Measurements from ENCODE around the gene ACOXL. TPM values are rescaled to one million over a fixed set of nuclear protein-coding genes. Genes with fewer than 3 reads are reported as not detected.

The ACOXL gene
- total RNA-seq, 2 donors from 2014 or later: 11.7 to 12.3 TPM

DNA sequence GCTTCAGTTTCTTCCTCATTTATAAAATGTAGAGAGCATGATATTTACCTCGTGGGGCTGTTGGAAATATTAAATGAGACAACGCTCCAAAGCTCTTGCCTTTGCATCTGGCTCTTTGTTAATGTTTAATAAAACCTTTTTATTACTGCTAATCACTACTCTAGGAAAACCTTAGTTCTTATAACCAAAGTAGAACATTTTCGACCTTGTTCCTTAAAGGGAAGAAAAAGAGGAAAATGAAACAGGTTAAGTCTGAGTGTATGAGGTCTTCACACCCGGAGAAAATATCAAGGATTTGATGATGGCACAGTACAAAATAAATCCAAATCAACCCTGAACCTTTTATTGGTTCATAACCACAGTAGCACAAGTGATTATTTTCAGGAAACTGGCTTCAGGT, 301.8 kb downstream of the ACOXL start:
- WGBS, 2 experiments (ENCODE audit: insufficient coverage in 1 of 2, insufficient read length in 1 of 2): 94 to 100% methylated on average over 1 to 4 of the region's 4 CpGs
- H3K36me3 ChIP-seq (ENCODE audit: control insufficient read depth, insufficient read depth, low read length): no peaks in the 10 kb centered on the region
- DNase-seq: no peak
- TF ChIP-seq, protein P1, sequence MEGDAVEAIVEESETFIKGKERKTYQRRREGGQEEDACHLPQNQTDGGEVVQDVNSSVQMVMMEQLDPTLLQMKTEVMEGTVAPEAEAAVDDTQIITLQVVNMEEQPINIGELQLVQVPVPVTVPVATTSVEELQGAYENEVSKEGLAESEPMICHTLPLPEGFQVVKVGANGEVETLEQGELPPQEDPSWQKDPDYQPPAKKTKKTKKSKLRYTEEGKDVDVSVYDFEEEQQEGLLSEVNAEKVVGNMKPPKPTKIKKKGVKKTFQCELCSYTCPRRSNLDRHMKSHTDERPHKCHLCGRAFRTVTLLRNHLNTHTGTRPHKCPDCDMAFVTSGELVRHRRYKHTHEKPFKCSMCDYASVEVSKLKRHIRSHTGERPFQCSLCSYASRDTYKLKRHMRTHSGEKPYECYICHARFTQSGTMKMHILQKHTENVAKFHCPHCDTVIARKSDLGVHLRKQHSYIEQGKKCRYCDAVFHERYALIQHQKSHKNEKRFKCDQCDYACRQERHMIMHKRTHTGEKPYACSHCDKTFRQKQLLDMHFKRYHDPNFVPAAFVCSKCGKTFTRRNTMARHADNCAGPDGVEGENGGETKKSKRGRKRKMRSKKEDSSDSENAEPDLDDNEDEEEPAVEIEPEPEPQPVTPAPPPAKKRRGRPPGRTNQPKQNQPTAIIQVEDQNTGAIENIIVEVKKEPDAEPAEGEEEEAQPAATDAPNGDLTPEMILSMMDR (conservative IDR thresholded peaks at IDR 0.05): no peak
- H3K4me1 ChIP-seq (ENCODE audit: control insufficient read depth, insufficient read depth, low read length): no peaks in the 10 kb centered on the region
- H3K27ac ChIP-seq (ENCODE audit: low read depth, low read length): no peak overlapping the region
- no peak overlapping the region for H3K27ac Mint-ChIP-seq
- no peaks in the 10 kb centered on the region for H3K27me3 Mint-ChIP-seq (ENCODE audit: insufficient read depth)
- H3K9me3 Mint-ChIP-seq: no peaks in the 10 kb centered on the region
- H3K9ac ChIP-seq (ENCODE audit: extremely low read depth, low read length, poor library complexity, severe bottlenecking): no peak overlapping the region
- no peak overlapping the region for H3K4me3 ChIP-seq (ENCODE audit: low read length)
- no peak overlapping the region for H3K4me3 Mint-ChIP-seq
- peaks cover 16% of the 10 kb centered on the region for H3K4me1 Mint-ChIP-seq
- peaks cover 6% of the 10 kb centered on the region for H3K36me3 Mint-ChIP-seq (ENCODE audit: low read depth)
- no peaks in the 10 kb centered on the region for H3K27me3 ChIP-seq (ENCODE audit: control insufficient read depth, insufficient read depth, low read length, poor library complexity, severe bottlenecking)
- H3K9me3 ChIP-seq (ENCODE audit: control insufficient read depth, low read length): no peaks in the 10 kb centered on the region

DNA sequence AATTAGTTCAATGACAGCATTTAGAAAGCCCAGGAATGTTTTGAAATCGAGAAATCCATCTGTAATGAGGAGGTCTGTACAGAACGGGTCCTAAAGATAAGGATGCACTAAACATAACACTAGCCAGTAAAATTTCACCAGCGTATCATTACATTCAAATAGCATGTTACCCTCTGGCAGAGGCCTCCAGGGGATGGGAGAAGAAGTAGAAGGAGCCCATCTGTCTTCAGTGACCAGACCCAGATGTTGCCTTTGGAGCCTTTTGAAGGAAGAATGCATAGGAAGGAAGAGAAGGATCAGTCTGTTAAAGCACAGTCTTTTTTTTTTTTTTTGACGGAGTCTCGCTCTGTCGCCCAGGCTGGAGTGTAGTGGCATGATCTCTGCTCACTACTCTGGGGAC, 302.2 kb downstream of the ACOXL start:
- H3K9ac ChIP-seq (ENCODE audit: extremely low read depth, low read length, poor library complexity, severe bottlenecking): no peak overlapping the region
- no peaks in the 10 kb centered on the region for H3K4me1 ChIP-seq (ENCODE audit: control insufficient read depth, insufficient read depth, low read length)
- H3K9me3 Mint-ChIP-seq: no peaks in the 10 kb centered on the region
- TF ChIP-seq, protein P1 (conservative IDR thresholded peaks at IDR 0.05): no peak
- peaks cover 6% of the 10 kb centered on the region for H3K36me3 Mint-ChIP-seq (ENCODE audit: low read depth)
- H3K27me3 ChIP-seq (ENCODE audit: control insufficient read depth, insufficient read depth, low read length, poor library complexity, severe bottlenecking): no peaks in the 10 kb centered on the region
- H3K27me3 Mint-ChIP-seq (ENCODE audit: insufficient read depth): no peaks in the 10 kb centered on the region
- peaks cover 13% of the 10 kb centered on the region for H3K4me1 Mint-ChIP-seq
- H3K9me3 ChIP-seq (ENCODE audit: control insufficient read depth, low read length): no peaks in the 10 kb centered on the region
- WGBS, 2 experiments (ENCODE audit: insufficient coverage in 1 of 2, insufficient read length in 1 of 2): 93 to 100% methylated on average over 1 to 6 of the region's 6 CpGs
- no peak for DNase-seq
- H3K27ac Mint-ChIP-seq: no peak overlapping the region
- no peak overlapping the region for H3K4me3 Mint-ChIP-seq
- no peaks in the 10 kb centered on the region for H3K36me3 ChIP-seq (ENCODE audit: control insufficient read depth, insufficient read depth, low read length)
- no peak overlapping the region for H3K4me3 ChIP-seq (ENCODE audit: low read length)
- no peak overlapping the region for H3K27ac ChIP-seq (ENCODE audit: low read depth, low read length)

DNA sequence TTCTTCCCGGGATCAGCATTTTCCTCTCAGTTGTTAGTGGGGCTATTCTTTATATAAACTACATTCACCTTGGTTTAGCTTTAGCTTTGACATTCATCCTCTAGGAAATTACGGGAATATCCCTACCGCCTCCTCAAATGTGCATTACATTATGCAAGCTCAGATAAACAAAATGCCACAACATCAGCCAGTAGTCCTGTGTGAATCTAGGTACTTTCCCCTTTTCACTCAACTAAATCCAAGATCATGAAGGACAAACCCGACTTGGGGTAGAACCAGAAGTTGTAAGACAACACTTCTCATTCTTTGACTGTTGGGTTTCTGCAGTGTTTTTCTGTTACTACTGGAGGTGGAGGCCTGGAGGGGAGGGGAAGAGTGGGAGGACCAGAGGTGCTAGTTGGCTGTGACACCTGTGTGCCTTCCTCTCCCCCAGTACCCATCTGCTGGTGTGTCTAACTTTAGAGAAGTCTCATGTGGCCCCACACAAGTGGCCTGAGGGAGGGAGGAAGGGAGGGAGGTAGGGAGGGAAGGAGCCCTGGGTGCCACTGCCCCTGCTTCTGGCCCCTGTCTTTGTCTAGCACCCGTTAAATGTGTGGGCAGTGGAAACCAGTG, 303.6 kb downstream of the ACOXL start:
- TF ChIP-seq, protein P1 (conservative IDR thresholded peaks at IDR 0.05): no peak
- no peak overlapping the region for H3K27ac ChIP-seq (ENCODE audit: low read depth, low read length)
- no peak overlapping the region for H3K9ac ChIP-seq (ENCODE audit: extremely low read depth, low read length, poor library complexity, severe bottlenecking)
- peaks cover under 1% of the 10 kb centered on the region for H3K4me1 Mint-ChIP-seq
- peaks cover 6% of the 10 kb centered on the region for H3K36me3 Mint-ChIP-seq (ENCODE audit: low read depth)
- H3K9me3 Mint-ChIP-seq: no peaks in the 10 kb centered on the region
- no peak overlapping the region for H3K4me3 ChIP-seq (ENCODE audit: low read length)
- no peak overlapping the region for H3K4me3 Mint-ChIP-seq
- H3K36me3 ChIP-seq (ENCODE audit: control insufficient read depth, insufficient read depth, low read length): no peaks in the 10 kb centered on the region
- H3K27me3 ChIP-seq (ENCODE audit: control insufficient read depth, insufficient read depth, low read length, poor library complexity, severe bottlenecking): no peaks in the 10 kb centered on the region
- 81 to 95% methylated on average over 3 to 5 of the region's 5 CpGs for WGBS, 2 experiments (ENCODE audit: insufficient coverage in 1 of 2, insufficient read length in 1 of 2)
- no peaks in the 10 kb centered on the region for H3K27me3 Mint-ChIP-seq (ENCODE audit: insufficient read depth)
- no peaks in the 10 kb centered on the region for H3K9me3 ChIP-seq (ENCODE audit: control insufficient read depth, low read length)
- H3K4me1 ChIP-seq (ENCODE audit: control insufficient read depth, insufficient read depth, low read length): no peaks in the 10 kb centered on the region
- no peak overlapping the region for H3K27ac Mint-ChIP-seq
- peak; percentile 24 for DNase-seq
